Kidney glomerular epithelial cell (primary cell): ENCODE results near the gene GRIK5.

Experiments
- DNase-seq: peaks from one replicate; lab custom pipeline; 2025; lab: John Stamatoyannopoulos, UW

The GRIK5 gene

GRCh38 chr19:41951686-41952172, 118.3 kb downstream of the GRIK5 start:
- peak; percentile 38 for DNase-seq
